Activated naive CD8-positive, alpha-beta T cell treated with anti-CD3 and anti-CD28 coated beads, Interleukin-2, amount 10 ng/mL, durations not matched to agents 7 days and 5 days (primary cell): ENCODE data around the gene MBD3. TPM values are rescaled to one million over a fixed set of nuclear protein-coding genes. Genes with fewer than 3 reads are reported as not detected.

ENCODE experiments used
- ATAC-seq: fragments of 150-1000 bp; cut with Tn5 transposase; one replicate; pipeline ENCODE4 v1.10.0; 2021; ENCODE audit warnings: low read depth, moderate library complexity
- POLR2A ChIA-PET: fragments of 350-600 bp; sonication (Branson Sonifier 250); formaldehyde crosslinking; loops from one replicate; lab custom pipeline; 2021; ENCODE audit warnings: antibody characterized with exemption; lab: Charles Lee
- DNase-seq: peaks from one replicate; pipeline ENCODE4 v3.0.0; 2021
- H3K27ac Mint-ChIP-seq: one replicate; pipeline ENCODE4 v1.8.0; 2022; ENCODE audit warnings: mild to moderate bottlenecking, mixed read lengths
- H3K27me3 Mint-ChIP-seq: one replicate; pipeline ENCODE4 v1.8.0; 2022; ENCODE audit warnings: mild to moderate bottlenecking, moderate library complexity, mixed read lengths
- H3K36me3 Mint-ChIP-seq: one replicate; pipeline ENCODE4 v1.8.0; 2021; ENCODE audit warnings: mild to moderate bottlenecking, mixed read lengths
- H3K4me1 Mint-ChIP-seq: one replicate; pipeline ENCODE4 v1.8.0; 2021; ENCODE audit warnings: mixed read lengths
- H3K4me3 Mint-ChIP-seq: one replicate; pipeline ENCODE4 v1.8.0; 2022; ENCODE audit warnings: mild to moderate bottlenecking, moderate library complexity, mixed read lengths
- H3K9me3 Mint-ChIP-seq: one replicate; pipeline ENCODE4 v1.8.0; 2021; ENCODE audit warnings: mixed read lengths
- total RNA-seq, 2 experiments: library from RNA; stranded (reverse); gene quantifications; one replicate each; pipeline ENCODE4 v1.2.3, GENCODE V29; 2021

MBD3 gene
- total RNA-seq, 2 experiments from 2014 or later: 68.9 to 72.7 TPM

- Mint-ChIP-seq H3K36me3 (no peaks in the 10 kb centered on the region), H3K4me3 (peak within 1 kb of the TSS; percentile 30), H3K27me3 (peaks cover 15% of the 10 kb centered on the region), H3K4me1 (peaks cover 2% of the 10 kb centered on the region), H3K9me3 (no peaks in the 10 kb centered on the region), H3K27ac (no peak within 1 kb of the TSS)
- ATAC-seq: peak; percentile 73
- DNase-seq: peak; percentile 90
- POLR2A ChIA-PET: interaction anchor here (1.5 kb wide), 1 partner anchor 24 kb away, joined by 6 read pairs; the partner anchor contains the start of gene MBD3
Observed at GRCh38 chr19:1568320-1569019, 24.2 kb downstream of the MBD3 start, which contains the start of gene MEX3D. TSS of gene MEX3D (minus strand) at chr19:1568325. CDS start at chr19:1568058, 267 bp downstream.

- POLR2A ChIA-PET: interaction anchor here (1.0 to 1.5 kb wide), 2 partner anchors 23 to 25 kb away, joined by 4 to 6 read pairs; partner anchors contain the start of gene MBD3
- Mint-ChIP-seq H3K9me3 (no peaks in the 10 kb centered on the region), H3K4me3 (no peak overlapping the region)
Observed at GRCh38 chr19:1567848-1568227, 24.8 kb downstream of the MBD3 start.

GRCh38 chr19:1567116-1567847 is 25.4 kb downstream of the MBD3 start:
- POLR2A ChIA-PET: interaction anchor here (1.0 to 1.5 kb wide), 2 partner anchors 24 to 25 kb away, joined by 4 to 6 read pairs; partner anchors contain the start of gene MBD3
- DNase-seq: peak; percentile 57
- Mint-ChIP-seq H3K4me3 (no peak overlapping the region), H3K27me3 (peaks cover 15% of the 10 kb centered on the region), H3K36me3 (no peaks in the 10 kb centered on the region), H3K27ac (no peak overlapping the region), H3K9me3 (no peaks in the 10 kb centered on the region), H3K4me1 (peaks cover 2% of the 10 kb centered on the region)
- no peak for ATAC-seq

More at GRCh38 chr19:1567848-1568227, 24.8 kb downstream of the MBD3 start:
- Mint-ChIP-seq H3K36me3 (no peaks in the 10 kb centered on the region), H3K27me3 (peaks cover 15% of the 10 kb centered on the region), H3K4me1 (peaks cover 2% of the 10 kb centered on the region), H3K27ac (no peak overlapping the region)
- peak; percentile 35 for ATAC-seq
- peak; percentile 42 for DNase-seq

GRCh38 chr19:1566392-1567115 is 26.1 kb downstream of the MBD3 start:
- peaks cover 15% of the 10 kb centered on the region for H3K27me3 Mint-ChIP-seq
- no peaks in the 10 kb centered on the region for H3K36me3 Mint-ChIP-seq
- H3K4me3 Mint-ChIP-seq: no peak overlapping the region
- no peak for ATAC-seq
- POLR2A ChIA-PET: interaction anchor here (1.0 to 1.6 kb wide), 2 partner anchors 24 kb away, joined by 4 read pairs; no protein-coding TSS in a partner anchor
- peaks cover 2% of the 10 kb centered on the region for H3K4me1 Mint-ChIP-seq
- H3K9me3 Mint-ChIP-seq: no peaks in the 10 kb centered on the region
- H3K27ac Mint-ChIP-seq: no peak overlapping the region
- no peak for DNase-seq

GRCh38 chr19:1563251-1563650 is 29.4 kb downstream of the MBD3 start:
- no peak overlapping the region for H3K27ac Mint-ChIP-seq
- no peak for DNase-seq
- POLR2A ChIA-PET: no interaction called here
- no peak for ATAC-seq
- no peak overlapping the region for H3K4me3 Mint-ChIP-seq
- no peaks in the 10 kb centered on the region for H3K9me3 Mint-ChIP-seq
- no peaks in the 10 kb centered on the region for H3K36me3 Mint-ChIP-seq
- H3K4me1 Mint-ChIP-seq: no peaks in the 10 kb centered on the region
- no peaks in the 10 kb centered on the region for H3K27me3 Mint-ChIP-seq

GRCh38 chr19:1561236-1561842 is 31.3 kb downstream of the MBD3 start:
- Mint-ChIP-seq H3K27ac (no peak overlapping the region), H3K36me3 (no peaks in the 10 kb centered on the region), H3K9me3 (no peaks in the 10 kb centered on the region), H3K27me3 (no peaks in the 10 kb centered on the region), H3K4me3 (no peak overlapping the region), H3K4me1 (no peaks in the 10 kb centered on the region)
- no peak for ATAC-seq
- DNase-seq: no peak
- POLR2A ChIA-PET: interaction anchor here (0.6 kb wide), 1 partner anchor 12 kb away, joined by 3 read pairs; no protein-coding TSS in a partner anchor

- DNase-seq (no peak), ATAC-seq (no peak)
- H3K27ac Mint-ChIP-seq: no peak overlapping the region
- no peaks in the 10 kb centered on the region for H3K36me3 Mint-ChIP-seq
- H3K4me3 Mint-ChIP-seq: no peak overlapping the region
- no peaks in the 10 kb centered on the region for H3K9me3 Mint-ChIP-seq
- no peaks in the 10 kb centered on the region for H3K4me1 Mint-ChIP-seq
- POLR2A ChIA-PET: no interaction called here
- no peaks in the 10 kb centered on the region for H3K27me3 Mint-ChIP-seq
Observed at GRCh38 chr19:1560286-1560882, 32.3 kb downstream of the MBD3 start.

- Mint-ChIP-seq H3K4me1 (no peaks in the 10 kb centered on the region), H3K36me3 (no peaks in the 10 kb centered on the region), H3K27ac (no peak overlapping the region), H3K9me3 (no peaks in the 10 kb centered on the region), H3K4me3 (no peak overlapping the region), H3K27me3 (no peaks in the 10 kb centered on the region)
- DNase-seq (no peak), ATAC-seq (no peak)
- POLR2A ChIA-PET: no interaction called here
Observed at GRCh38 chr19:1558552-1558951, 34.1 kb downstream of the MBD3 start.

- DNase-seq (no peak), ATAC-seq (no peak)
- H3K4me3 Mint-ChIP-seq: no peak overlapping the region
- H3K27ac Mint-ChIP-seq: no peak overlapping the region
- POLR2A ChIA-PET: no interaction called here
- H3K4me1 Mint-ChIP-seq: no peaks in the 10 kb centered on the region
- H3K27me3 Mint-ChIP-seq: no peaks in the 10 kb centered on the region
- H3K9me3 Mint-ChIP-seq: no peaks in the 10 kb centered on the region
- no peaks in the 10 kb centered on the region for H3K36me3 Mint-ChIP-seq
Observed at GRCh38 chr19:1556390-1557070, 36.1 kb downstream of the MBD3 start.

- no peaks in the 10 kb centered on the region for H3K27me3 Mint-ChIP-seq
- H3K4me1 Mint-ChIP-seq: no peaks in the 10 kb centered on the region
- H3K36me3 Mint-ChIP-seq: no peaks in the 10 kb centered on the region
- no peaks in the 10 kb centered on the region for H3K9me3 Mint-ChIP-seq
- POLR2A ChIA-PET: no interaction called here
- DNase-seq: no peak
- no peak for ATAC-seq
- H3K27ac Mint-ChIP-seq: no peak overlapping the region
- no peak overlapping the region for H3K4me3 Mint-ChIP-seq
Observed at GRCh38 chr19:1555487-1556389, 36.9 kb downstream of the MBD3 start.

- Mint-ChIP-seq H3K4me3 (no peak overlapping the region), H3K36me3 (no peaks in the 10 kb centered on the region), H3K27me3 (no peaks in the 10 kb centered on the region), H3K9me3 (no peaks in the 10 kb centered on the region), H3K4me1 (no peaks in the 10 kb centered on the region), H3K27ac (no peak overlapping the region)
- POLR2A ChIA-PET: no interaction called here
- ATAC-seq (no peak), DNase-seq (no peak)
Observed at GRCh38 chr19:1554968-1555367, 37.7 kb downstream of the MBD3 start.
